GM18519 (cell line): Measurements from ENCODE around the gene PCDH15.

Experiments used
- ATAC-seq: cut with Tn5 transposase; IDR thresholded peaks from one replicate; pipeline ENCODE4 v1.9.1; 2021; ENCODE audit warnings: mild to moderate bottlenecking, moderate library complexity; ENCODE audit not compliant: unreplicated experiment, low FRiP score

PCDH15 gene

GRCh38 chr10:54800741-54801421 lies at the start of gene PCDH15:
TSS of gene PCDH15 (minus strand) at chr10:54801231. CDS start at chr10:54664262, 136,969 bp downstream.
- ATAC-seq, result no peak

DNA sequence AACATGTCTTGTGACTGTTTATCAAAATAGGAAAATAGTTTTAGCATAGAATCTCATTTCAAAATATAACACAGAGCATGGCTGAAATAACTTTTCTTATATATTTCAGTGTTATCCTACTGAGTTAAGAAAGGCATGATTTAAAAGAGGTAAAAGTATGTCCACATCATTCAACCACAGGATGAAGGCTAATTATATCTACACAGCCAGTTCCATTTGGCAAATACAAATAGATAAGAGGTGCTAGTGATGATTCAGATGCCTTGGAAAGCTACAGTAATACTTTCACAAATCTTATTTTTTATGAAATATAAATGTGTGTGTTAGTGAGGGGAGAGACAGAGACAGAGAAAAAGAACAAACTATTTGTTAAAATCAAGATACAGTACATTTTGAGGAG lies 42.9 kb upstream of the PCDH15 start:
- no peak for ATAC-seq

DNA sequence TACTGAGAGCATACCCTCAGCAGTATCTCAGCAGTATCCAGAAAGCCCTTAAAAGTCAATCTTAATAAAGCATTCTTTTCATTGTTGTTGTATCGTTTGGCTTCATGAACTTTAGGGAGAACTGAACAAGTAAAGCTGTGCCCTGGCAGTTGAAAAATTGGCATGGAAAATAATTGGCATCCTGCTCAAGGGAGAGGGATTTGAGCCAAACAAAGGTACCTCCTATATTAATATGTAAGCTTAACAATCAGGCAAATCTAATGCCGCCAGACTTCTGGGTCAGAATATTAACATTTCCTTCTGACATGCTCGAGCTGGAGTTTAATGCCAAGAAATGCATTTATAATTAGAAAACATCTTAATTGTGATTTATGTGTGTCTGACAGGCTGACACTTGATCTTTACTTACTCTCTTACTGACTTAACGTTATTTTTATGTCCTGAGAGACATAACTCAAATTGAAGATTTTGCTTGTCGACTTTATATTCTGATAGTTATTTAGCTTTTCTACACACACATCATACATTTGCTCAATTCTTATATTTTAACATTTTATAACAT lies 42.1 kb upstream of the PCDH15 start:
- no peak for ATAC-seq

DNA sequence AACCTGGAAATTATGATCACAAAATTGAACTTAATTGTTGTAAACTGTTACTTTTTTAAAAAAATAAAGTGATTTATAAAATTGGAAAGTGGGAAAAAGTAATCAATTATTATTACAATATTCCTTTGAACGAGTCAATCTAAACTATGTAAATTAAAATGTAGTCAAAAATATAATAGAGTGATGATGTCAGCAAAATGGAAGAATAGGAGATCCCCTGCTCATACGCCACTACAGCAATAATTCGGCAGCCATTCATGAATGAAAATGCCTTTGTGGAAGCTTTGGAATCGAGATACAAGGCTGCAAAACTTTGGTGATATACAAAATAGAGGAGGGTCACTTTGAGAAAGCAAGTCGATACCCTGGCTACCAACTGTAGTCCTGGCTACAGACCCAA lies 36.4 kb upstream of the PCDH15 start:
- ATAC-seq, result no peak

GRCh38 chr10:54833029-54833428 lies 32.0 kb upstream of the PCDH15 start:
- ATAC-seq, result no peak

- ATAC-seq, result no peak
Measured at GRCh38 chr10:54826994-54827560, 26.0 kb upstream of the PCDH15 start.

GRCh38 chr10:54815583-54815982 lies 14.6 kb upstream of the PCDH15 start:
- no peak for ATAC-seq

DNA sequence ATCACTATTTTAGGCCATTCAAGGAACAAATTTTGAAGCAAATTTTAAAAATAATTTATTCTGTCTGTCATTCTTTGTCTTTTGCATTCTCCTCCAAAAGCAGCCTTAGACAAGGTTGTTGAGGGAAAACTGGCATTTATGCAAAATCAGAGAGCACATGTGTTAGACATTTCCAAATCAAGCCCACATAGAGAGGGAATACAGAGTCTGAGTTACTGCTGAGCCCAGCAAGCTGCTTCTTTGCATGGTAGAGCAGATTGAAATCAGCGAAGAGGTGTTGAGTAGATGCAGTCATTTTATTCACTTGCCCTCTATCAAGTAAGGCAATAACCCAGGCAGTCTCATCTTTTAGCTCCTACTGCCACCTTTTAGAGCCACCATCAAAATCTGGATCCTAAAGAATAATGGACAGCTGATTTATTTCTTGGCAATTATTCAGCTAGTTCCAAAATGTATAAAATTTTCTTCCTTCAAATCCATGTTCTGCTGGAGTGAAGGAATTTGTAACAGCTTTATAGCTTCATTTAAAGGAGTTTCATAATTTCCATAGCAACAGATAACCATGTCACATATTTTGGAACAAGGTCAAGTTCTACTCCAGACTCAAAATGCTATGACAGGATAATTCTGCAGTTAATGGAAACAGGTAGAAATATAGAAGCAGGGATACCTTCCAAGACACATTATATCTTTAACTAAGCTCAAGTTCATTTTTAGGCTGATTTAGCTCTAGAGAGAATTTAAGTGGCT lies 7.3 kb upstream of the PCDH15 start:
- no peak for ATAC-seq

GRCh38 chr10:54799506-54799905 lies 1.5 kb downstream of the PCDH15 start:
- ATAC-seq, result no peak

DNA sequence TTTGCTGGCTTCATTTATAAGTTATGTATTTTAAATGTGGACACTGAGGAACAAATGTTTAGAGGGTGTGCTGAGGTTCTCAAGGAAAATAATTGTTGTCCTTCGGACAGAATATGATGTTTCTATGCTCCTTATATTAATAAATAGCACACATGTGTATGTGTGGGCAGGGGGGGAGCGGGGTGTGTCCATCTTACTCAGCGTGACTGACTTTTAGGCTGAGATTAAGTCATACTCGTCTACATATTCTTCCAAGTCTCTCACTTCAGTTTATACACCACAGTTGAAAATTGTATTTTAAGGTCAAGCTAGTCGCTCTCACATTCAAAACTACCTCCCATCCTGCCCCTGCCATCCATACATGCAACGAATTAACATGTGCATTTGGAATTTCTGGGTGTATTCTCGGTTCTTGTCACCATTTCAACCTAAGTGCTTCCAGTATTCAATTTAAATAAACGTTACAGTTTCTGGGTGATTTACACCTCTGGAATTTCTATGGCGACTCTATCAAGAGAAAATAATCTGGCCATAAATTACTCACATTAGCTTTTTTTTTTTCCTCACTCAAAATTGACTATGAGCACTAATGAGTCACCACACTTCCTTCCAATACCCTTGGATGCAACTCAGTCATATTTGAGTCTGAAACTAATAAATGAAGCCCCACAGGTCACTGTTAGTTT lies 3.3 kb downstream of the PCDH15 start:
- ATAC-seq, result no peak

GRCh38 chr10:54796881-54797280 lies 4.2 kb downstream of the PCDH15 start:
- ATAC-seq, result no peak

DNA sequence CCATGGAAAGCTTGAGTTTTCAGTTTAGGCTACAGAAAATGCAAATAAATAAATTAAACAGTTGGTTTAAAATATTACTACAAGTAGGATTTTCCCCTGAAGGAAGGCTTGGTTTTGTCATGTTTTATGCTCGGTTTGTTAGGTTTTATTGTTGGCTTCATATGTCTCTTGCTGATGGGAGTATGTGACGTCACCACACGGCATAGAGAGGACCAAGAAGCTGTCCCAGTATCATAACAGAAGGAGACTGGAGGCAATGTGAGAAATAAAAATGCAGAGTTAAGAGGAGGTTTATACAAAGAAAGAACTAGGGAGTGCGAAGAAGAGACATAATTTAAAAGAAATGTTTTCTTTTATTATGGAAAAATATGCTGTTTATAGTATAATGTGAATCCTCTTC lies 24.4 kb downstream of the PCDH15 start:
- ATAC-seq, result no peak

GRCh38 chr10:54772468-54773122 lies 28.4 kb downstream of the PCDH15 start:
- no peak for ATAC-seq

GRCh38 chr10:54769051-54769450 lies 32.0 kb downstream of the PCDH15 start:
- no peak for ATAC-seq

DNA sequence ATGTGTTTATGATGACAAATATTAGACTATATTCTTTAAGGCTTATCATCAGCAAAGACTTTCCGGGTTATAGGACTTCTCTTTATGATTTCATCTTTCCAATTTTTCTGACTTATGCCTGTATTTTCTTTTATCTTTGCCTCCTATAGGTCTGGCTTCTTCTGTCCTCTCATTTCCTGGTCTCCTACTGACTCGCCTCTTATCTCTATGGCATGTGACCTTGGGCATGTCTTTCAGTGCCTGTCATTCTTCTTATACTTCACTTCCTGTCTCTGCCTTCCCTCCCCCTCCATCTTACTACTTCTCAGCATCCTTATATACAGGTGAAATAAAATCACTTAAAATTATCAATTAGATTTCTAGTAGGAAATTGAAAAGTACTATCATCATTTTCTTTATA lies 42.2 kb downstream of the PCDH15 start:
- no peak for ATAC-seq

DNA sequence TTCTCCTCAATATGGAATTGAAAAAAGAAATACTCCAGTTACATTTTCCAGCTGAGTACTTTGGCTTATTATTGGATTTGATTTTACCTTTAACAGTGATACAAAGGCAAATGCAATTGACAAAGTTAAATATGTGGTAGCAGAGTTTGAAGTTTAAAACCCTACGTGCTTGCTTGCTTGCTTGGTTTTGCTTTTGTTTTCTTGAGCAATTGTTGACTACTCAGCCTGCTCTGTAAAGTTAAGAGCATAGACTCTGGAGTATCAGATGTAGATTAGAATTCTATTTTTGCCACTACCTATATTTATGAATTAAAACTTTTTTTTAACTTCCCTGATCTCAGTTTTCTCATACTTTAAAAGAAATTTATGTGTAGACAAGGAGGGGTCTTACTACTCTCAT lies 51.4 kb downstream of the PCDH15 start:
- ATAC-seq, result no peak

- no peak for ATAC-seq
Measured at GRCh38 chr10:54745436-54745835, 55.6 kb downstream of the PCDH15 start.

GRCh38 chr10:54742416-54742815 lies 58.6 kb downstream of the PCDH15 start:
- ATAC-seq, result no peak

DNA sequence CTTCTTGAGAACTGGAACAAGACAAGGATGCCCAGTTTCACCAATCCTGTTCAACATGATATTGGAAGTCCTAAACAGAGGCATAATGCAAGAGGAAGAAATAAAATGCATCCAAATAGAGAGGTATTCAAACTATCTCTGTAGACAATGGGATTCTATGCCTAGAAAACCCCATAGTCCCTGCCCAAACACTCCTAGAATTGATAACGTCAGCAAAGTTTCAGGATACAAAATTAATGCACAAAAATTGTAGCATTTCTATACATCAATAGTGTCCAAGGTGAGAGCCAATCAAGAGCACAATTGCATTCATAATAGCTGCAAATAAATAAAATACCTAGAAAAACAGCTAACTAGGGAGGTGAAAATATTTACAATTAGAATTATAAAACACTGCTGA lies 72.5 kb downstream of the PCDH15 start:
- no peak for ATAC-seq

DNA sequence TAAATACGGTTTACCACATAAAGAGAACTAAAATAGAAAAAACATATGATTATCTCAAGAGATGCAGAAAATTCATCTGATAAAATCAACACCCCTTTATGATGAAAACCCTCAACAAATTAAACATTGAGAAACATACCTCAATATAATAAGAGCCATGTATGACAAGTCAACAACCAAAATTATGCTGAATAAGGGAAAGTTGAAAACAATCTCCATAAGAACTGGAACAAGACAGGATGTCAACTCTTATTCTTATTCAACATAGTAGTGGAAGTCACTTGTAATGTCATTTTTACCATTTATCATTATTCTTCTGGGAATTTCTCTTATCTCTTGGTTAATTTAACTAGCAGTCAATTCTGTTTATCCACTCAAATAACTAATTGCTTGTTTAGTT lies 79.0 kb downstream of the PCDH15 start:
- no peak for ATAC-seq
